Measurements from ENCODE around the gene GREB1.

GRCh38 chr2:11503354-11503927 is 30.4 kb upstream of the GREB1 start:
- no peak for TF ChIP-seq POLR2AphosphoS5 (IDR thresholded peaks at IDR 0.05; ENCODE audit: low read depth, low read length)
- TF ChIP-seq CTCF (IDR thresholded peaks at IDR 0.05 in 2 of 3, conservative IDR thresholded peaks at IDR 0.05 in 1 of 3; ENCODE audit: borderline replicate concordance in 1 of 3, insufficient read depth in 1 of 3, low read depth in 2 of 3, low read length in 2 of 3), result no peak
- TF ChIP-seq REST (IDR thresholded peaks at IDR 0.05; ENCODE audit: low read depth), result no peak
- no peak for TF ChIP-seq RAD21 (IDR thresholded peaks at IDR 0.05; ENCODE audit: low read depth)
- TF ChIP-seq SRF (IDR thresholded peaks at IDR 0.05; ENCODE audit: low read depth), result no peak
- TF ChIP-seq POLR2A (IDR thresholded peaks at IDR 0.05; ENCODE audit: borderline replicate concordance, extremely low read depth, insufficient read depth, insufficient read length), result no peak
- TF ChIP-seq EZH2phosphoT487 (IDR thresholded peaks at IDR 0.05; ENCODE audit: borderline replicate concordance), result no peak
- TF ChIP-seq ZNF274 (IDR thresholded peaks at IDR 0.05; ENCODE audit: low read depth, low read length), result no peak
- TF ChIP-seq FOSL1 (IDR thresholded peaks at IDR 0.05; ENCODE audit: low read depth), result no peak
- no peak for TF ChIP-seq EZH2 (IDR thresholded peaks at IDR 0.05)
- no peak for TF ChIP-seq ZBTB33 (IDR thresholded peaks at IDR 0.05; ENCODE audit: extremely low read depth, insufficient replicate concordance, low read length)
